HEK293 (cell line): ENCODE data around the gene NR1I2.

Source experiments
- CTCF ChIA-PET: fragments of 350-600 bp; formaldehyde crosslinking; extraction: SDS; loops from one replicate; lab custom pipeline; 2021; ENCODE audit warnings: antibody characterized with exemption; lab: Yijun Ruan, JAX
- POLR2A ChIA-PET: fragments of 300-600 bp; formaldehyde crosslinking; extraction: SDS; loops from one replicate; lab custom pipeline; 2020; ENCODE audit warnings: antibody characterized with exemption, inconsistent platforms; lab: Yijun Ruan, JAX
- H3K27ac ChIP-seq: fragments of 200-500 bp; sonication (Bioruptor generic); 2 replicates; pipeline ENCODE4 v1.5.1; 2014; ENCODE audit warnings: low read depth, low read length, control low read depth, inconsistent platforms; ENCODE audit errors: extremely low read depth
- H3K36me3 ChIP-seq, 2 experiments: fragments of 200-500 bp in 1 of 2; sonication (Bioruptor generic) in 1 of 2; 1 replicate in 1 of 2; 2 replicates in 1 of 2; pipeline ENCODE4 v1.5.1; 2014 to 2017; ENCODE audit warnings: inconsistent platforms in 2 of 2, low read length in 2 of 2; ENCODE audit not compliant: control insufficient read depth in 2 of 2, insufficient read depth in 1 of 2
- H3K4me1 ChIP-seq: fragments of 200-500 bp; sonication (Bioruptor generic); 2 replicates; pipeline ENCODE4 v1.5.1; 2014; ENCODE audit warnings: mild to moderate bottlenecking, low read length, inconsistent platforms; ENCODE audit not compliant: control insufficient read depth, insufficient read depth
- H3K4me3 ChIP-seq: 2 replicates; pipeline ENCODE4 v1.5.1; 2011; ENCODE audit warnings: low read depth, mild to moderate bottlenecking, control low read depth, low read length, moderate library complexity
- H3K9me3 ChIP-seq: fragments of 200-500 bp; sonication (Bioruptor generic); 2 replicates; pipeline ENCODE4 v1.5.1; 2014; ENCODE audit warnings: low read depth, low read length, inconsistent platforms; ENCODE audit not compliant: control insufficient read depth, insufficient read depth
- BCL6B ChIP-seq: fragments of 450-650 bp; formaldehyde crosslinking; IDR thresholded peaks from 2 replicates; pipeline ENCODE4 v1.5.1; 2017; ENCODE audit warnings: missing biosample characterization, missing genetic modification characterization
- KLF17 ChIP-seq: fragments of 450-650 bp; formaldehyde crosslinking; IDR thresholded peaks from 2 replicates; pipeline ENCODE4 v1.5.1; 2016; ENCODE audit warnings: missing biosample characterization, missing genetic modification characterization
- MYNN ChIP-seq: fragments of 450-650 bp; formaldehyde crosslinking; IDR thresholded peaks from 2 replicates; pipeline ENCODE4 v1.5.1; 2016; ENCODE audit warnings: missing biosample characterization, missing genetic modification characterization, borderline replicate concordance
- SCRT2 ChIP-seq: fragments of 450-650 bp; formaldehyde crosslinking; IDR thresholded peaks from 2 replicates; pipeline ENCODE4 v1.5.1; 2016; ENCODE audit warnings: missing biosample characterization, missing genetic modification characterization
- ZBTB11 ChIP-seq: fragments of 450-650 bp; formaldehyde crosslinking; conservative IDR thresholded peaks from 2 replicates; pipeline ENCODE4 v1.5.1; 2016; ENCODE audit warnings: low read depth, missing biosample characterization, missing genetic modification characterization
- ZNF148 ChIP-seq: fragments of 450-650 bp; formaldehyde crosslinking; IDR thresholded peaks from 2 replicates; pipeline ENCODE4 v1.5.0; 2017; ENCODE audit warnings: missing biosample characterization, missing genetic modification characterization, borderline replicate concordance
- ZNF174 ChIP-seq: fragments of 450-650 bp; formaldehyde crosslinking; IDR thresholded peaks from 2 replicates; pipeline ENCODE4 v1.5.0; 2017; ENCODE audit warnings: missing biosample characterization, mild to moderate bottlenecking, missing genetic modification characterization
- ZNF184 ChIP-seq: fragments of 450-650 bp; IDR thresholded peaks from 2 replicates; pipeline ENCODE4 v1.5.1; 2018; ENCODE audit warnings: missing biosample characterization, mild to moderate bottlenecking, missing genetic modification characterization
- ZNF2 ChIP-seq: fragments of 450-650 bp; formaldehyde crosslinking; IDR thresholded peaks from 2 replicates; pipeline ENCODE4 v1.5.1; 2016; ENCODE audit warnings: missing biosample characterization, missing genetic modification characterization
- ZNF202 ChIP-seq: fragments of 450-650 bp; formaldehyde crosslinking; IDR thresholded peaks from 2 replicates; pipeline ENCODE4 v1.5.1; 2016; ENCODE audit warnings: missing biosample characterization, missing genetic modification characterization, borderline replicate concordance
- ZNF221 ChIP-seq: fragments of 450-650 bp; formaldehyde crosslinking; IDR thresholded peaks from 2 replicates; pipeline ENCODE4 v1.5.1; 2017; ENCODE audit warnings: missing biosample characterization, missing genetic modification characterization, borderline replicate concordance
- ZNF248 ChIP-seq: fragments of 450-650 bp; formaldehyde crosslinking; IDR thresholded peaks from 2 replicates; pipeline ENCODE4 v1.5.1; 2017; ENCODE audit warnings: missing biosample characterization, missing genetic modification characterization
- ZNF488 ChIP-seq: fragments of 450-650 bp; formaldehyde crosslinking; IDR thresholded peaks from 2 replicates; pipeline ENCODE4 v1.5.1; 2016; ENCODE audit warnings: missing biosample characterization, missing genetic modification characterization
- ZNF521 ChIP-seq: fragments of 450-650 bp; formaldehyde crosslinking; IDR thresholded peaks from 2 replicates; pipeline ENCODE4 v1.5.1; 2017; ENCODE audit warnings: missing biosample characterization, mild to moderate bottlenecking, missing genetic modification characterization
- ZNF530 ChIP-seq: fragments of 450-650 bp; formaldehyde crosslinking; IDR thresholded peaks from 2 replicates; pipeline ENCODE4 v1.5.1; 2016; ENCODE audit warnings: low read depth, missing biosample characterization, missing genetic modification characterization
- ZNF560 ChIP-seq: fragments of 450-650 bp; formaldehyde crosslinking; IDR thresholded peaks from 2 replicates; pipeline ENCODE4 v1.5.1; 2017; ENCODE audit warnings: missing biosample characterization, missing genetic modification characterization, borderline replicate concordance
- ZNF600 ChIP-seq: fragments of 450-650 bp; formaldehyde crosslinking; IDR thresholded peaks from 2 replicates; pipeline ENCODE4 v1.5.1; 2016; ENCODE audit warnings: missing biosample characterization, missing genetic modification characterization
- ZNF639 ChIP-seq: fragments of 450-650 bp; formaldehyde crosslinking; IDR thresholded peaks from 2 replicates; pipeline ENCODE4 v1.5.1; 2016; ENCODE audit warnings: missing biosample characterization, missing genetic modification characterization

Gene NR1I2

GRCh38 chr3:119762876-119763275 lies 19.0 kb upstream of the NR1I2 start:
- CTCF ChIA-PET: interaction anchor here (0.5 kb wide), 1 partner anchor 68 kb away, joined by 3 read pairs; no protein-coding TSS in a partner anchor
- no peak for TF ChIP-seq ZNF148 (tag by site-specific recombination)
- no peak for TF ChIP-seq ZBTB11 (tag by site-specific recombination)
- TF ChIP-seq ZNF2 (tag by site-specific recombination): no peak
- no peak for TF ChIP-seq ZNF488
- no peak for TF ChIP-seq SCRT2 (tag by site-specific recombination)
- no peak for TF ChIP-seq ZNF530
- TF ChIP-seq ZNF174: no peak
- TF ChIP-seq KLF17: no peak
- TF ChIP-seq ZNF184: no peak
- TF ChIP-seq BCL6B: no peak
- TF ChIP-seq ZNF221 (tag by site-specific recombination): no peak
- TF ChIP-seq ZNF248: no peak
- no peak for TF ChIP-seq ZNF600 (tag by site-specific recombination)
- TF ChIP-seq ZNF639: no peak
- no peak for TF ChIP-seq ZNF202 (tag by site-specific recombination)
- TF ChIP-seq ZNF521 (tag by site-specific recombination): no peak
- TF ChIP-seq MYNN (tag by site-specific recombination): no peak
- no peak for TF ChIP-seq ZNF560 (tag by site-specific recombination)
- POLR2A ChIA-PET: no interaction called here
- Histone ChIP-seq H3K9me3 (no peaks in the 10 kb centered on the region), H3K4me3 (no peak overlapping the region), H3K4me1 (no peaks in the 10 kb centered on the region), H3K36me3 (no peaks in the 10 kb centered on the region), H3K27ac (no peak overlapping the region)
